Renal cortex interstitium (tissue), 11 donors: ENCODE measurements around the gene ZBTB4. TPM values are rescaled to one million over a fixed set of nuclear protein-coding genes. Genes with fewer than 3 reads are reported as not detected.
"Not testable (repeated sequence)": the region's sequence is repeated elsewhere in the genome, so short reads cannot be mapped to it uniquely, and the experiment has no call there.

Source experiments
- DNase-seq, 11 donors: peaks; one replicate each; pipeline ENCODE4 v3.0.0-alpha.2; 2013; ENCODE audit warnings: low read depth in 9 of 11, low spot score in 4 of 11; ENCODE audit errors: extremely low read depth in 1 of 11
- polyA plus RNA-seq, 3 donors: library from polyadenylated mRNA; unstranded; fragments of 120-200 nt; gene quantifications; one replicate each; pipeline ENCODE4 v1.2.1, GENCODE V29; 2013; ENCODE audit not compliant: insufficient read length in 3 of 3

ZBTB4 gene
- polyA plus RNA-seq, 3 donors = 34.9 to 54.9 (median 40.9) TPM

DNA sequence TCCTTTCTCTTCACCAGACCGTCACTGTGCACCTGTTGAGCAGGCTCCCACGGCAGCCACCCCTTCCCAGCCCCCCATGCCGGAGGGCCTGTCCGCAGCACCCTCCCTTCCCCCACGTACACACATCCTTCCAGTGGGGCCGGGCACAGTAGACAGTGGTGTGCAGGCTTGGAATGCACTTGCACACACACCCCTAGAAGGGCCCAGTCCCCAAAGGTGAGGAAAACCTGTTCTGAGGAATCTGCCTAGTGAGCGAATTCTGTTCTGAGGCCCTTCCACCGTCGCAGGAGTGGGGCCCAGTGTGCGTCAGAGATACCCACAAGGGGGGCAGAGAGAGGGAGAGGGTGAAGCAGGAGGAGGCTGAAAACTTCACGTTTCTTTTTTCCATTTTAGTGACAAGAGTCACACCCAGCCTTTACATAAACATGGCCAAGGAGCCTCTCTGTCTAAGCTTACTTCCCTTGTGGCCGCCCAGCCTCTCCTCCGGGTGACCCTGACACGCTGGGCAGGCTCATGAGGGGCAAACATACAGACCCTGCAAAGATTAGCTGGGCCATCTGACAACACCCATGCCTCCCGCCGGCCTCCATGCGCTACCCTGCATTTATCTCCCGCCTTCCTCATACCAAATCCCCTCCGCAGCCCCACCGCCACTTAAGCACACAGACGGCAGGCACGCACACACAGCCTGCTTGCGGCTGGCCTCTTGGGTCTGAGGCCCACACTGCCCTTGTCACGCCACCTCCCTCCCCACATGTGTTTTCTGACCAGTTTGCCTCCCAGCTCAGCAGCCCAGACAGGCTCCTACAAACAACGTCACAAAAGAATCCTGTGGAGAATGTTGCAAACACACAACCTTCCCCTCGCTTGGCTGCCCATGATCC is 1.8 kb downstream of the ZBTB4 start:
- peak in 3 of 11 donors; percentile 57 to 72 (median 62) for DNase-seq

GRCh38 chr17:7476951-7477350 is 2.5 kb downstream of the ZBTB4 start:
- no peak for DNase-seq

DNA sequence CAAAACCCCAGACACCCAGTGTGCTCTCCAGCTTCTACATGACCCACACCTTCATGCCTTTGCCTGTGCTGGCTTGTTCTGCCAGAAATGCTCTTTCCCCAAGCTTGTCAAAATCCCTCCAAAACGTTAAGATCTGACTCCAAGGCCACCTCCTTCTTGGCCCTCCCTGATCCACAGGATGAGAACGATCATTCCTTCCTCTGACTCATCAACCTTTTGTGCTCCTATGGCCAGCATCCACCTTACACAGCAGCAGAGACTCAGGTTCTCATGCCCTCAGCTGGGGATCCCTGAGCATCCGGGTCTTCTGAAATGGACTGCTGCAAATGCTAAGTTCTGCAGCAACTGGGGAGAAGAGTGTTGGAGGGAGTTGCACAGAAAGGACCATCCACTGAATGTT is 2.9 kb downstream of the ZBTB4 start:
- no peak for DNase-seq

DNA sequence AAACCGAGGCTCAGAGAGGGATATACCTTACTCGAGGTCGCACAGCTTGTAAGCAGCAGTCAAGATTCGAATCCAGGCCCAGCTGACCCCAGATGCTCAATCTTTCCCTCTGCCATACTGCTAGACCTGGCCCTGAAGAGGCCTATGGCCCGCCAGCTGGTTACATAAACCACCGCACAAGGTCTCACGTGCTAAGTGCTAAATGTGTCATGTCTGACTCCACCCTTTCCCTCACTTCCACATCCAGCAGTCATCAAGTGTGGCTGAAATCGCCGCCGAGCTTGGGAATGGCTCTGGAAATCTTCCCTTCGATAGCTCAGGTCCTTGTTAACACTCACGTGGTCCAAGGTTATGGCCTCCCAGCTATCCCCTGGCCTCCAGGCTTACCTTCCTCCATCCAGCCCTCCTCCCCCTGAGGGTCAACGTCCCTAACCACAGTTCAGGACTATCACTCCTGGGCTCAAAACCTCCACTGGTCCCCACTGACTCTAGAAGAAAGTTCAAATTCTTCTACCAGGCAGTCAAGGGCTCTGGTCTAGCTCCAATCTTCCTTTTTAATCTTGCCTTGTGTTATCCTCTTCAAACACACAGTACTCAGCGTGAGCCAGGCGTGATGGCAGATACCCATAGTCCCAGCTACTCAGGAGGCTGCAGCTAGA is 3.5 kb downstream of the ZBTB4 start:
- DNase-seq = no peak

DNA sequence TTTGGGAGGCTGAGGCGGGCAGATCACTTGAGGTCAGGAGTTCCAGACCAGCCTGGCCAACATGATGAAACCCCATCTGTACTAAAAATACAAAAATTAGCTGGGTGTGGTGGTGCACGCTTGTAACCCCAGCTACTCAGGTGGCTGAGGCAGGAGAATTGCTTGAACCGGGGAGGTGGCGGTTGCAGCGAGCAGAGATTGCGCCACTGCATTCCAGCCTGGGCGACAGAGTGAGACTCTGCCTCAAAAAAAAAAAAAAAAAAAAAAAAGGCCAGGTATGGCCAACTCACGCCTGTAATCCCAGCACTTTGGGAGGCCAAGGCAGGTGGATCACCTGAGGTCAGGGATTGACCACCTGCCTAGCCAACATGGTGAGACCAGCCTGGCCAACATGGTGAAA is 4.7 kb downstream of the ZBTB4 start:
- DNase-seq = not testable (repeated sequence)

GRCh38 chr17:7471729-7472128 is 7.7 kb downstream of the ZBTB4 start:
- no peak for DNase-seq

GRCh38 chr17:7470457-7470973 is 8.9 kb downstream of the ZBTB4 start:
- not testable (repeated sequence) for DNase-seq

- not testable (repeated sequence) for DNase-seq
Measured at GRCh38 chr17:7469843-7470242, 9.6 kb downstream of the ZBTB4 start.

DNA sequence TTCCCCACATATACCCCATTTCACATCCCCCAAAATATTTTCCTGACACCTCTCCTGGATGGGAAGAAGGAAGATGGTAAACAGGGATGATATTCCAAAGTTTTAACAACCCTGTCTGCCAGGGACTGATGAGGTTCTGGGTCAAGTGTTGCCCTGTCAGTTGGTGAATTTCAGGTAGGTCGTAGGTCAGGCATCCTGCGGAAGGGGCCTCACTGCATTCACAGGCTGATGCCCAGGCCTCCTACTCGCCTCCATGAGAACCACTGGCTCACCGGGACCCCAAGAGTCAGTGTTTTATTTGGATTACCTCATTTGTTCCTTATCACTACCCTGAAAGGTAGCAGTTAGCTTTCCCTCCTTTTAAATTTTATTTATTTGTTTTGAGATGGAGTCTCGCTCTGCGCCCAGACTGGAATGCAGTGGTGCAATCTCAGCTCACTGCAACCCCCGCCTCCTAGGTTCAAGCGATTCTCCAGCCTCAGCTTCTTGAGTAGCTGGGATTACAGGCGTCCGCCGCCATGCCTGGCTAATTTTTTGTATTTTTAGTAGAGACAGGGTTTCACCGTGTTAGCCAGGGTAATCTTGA is 10.5 kb downstream of the ZBTB4 start:
- DNase-seq = no peak

- no peak for DNase-seq
Measured at GRCh38 chr17:7468290-7468689, 11.1 kb downstream of the ZBTB4 start.

DNA sequence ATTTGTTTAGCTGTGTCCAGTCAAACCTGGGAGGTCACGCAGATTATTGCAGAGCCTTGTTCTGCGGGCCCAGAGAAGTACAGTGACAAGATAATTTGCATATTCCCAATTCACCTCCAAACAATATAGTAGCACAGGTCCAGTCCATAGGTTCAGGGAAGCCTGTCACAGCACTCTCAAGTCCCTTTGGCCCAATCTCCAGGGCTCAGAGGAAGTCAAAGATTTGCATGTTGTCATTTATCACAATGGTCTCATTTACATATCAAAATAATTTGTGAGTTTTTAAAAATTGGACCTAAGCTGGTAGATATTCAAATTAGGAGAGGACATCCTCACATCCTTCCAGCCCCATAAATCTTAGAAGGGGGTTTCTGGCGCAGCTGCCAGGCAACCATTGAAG is 11.9 kb downstream of the ZBTB4 start:
- no peak for DNase-seq

DNA sequence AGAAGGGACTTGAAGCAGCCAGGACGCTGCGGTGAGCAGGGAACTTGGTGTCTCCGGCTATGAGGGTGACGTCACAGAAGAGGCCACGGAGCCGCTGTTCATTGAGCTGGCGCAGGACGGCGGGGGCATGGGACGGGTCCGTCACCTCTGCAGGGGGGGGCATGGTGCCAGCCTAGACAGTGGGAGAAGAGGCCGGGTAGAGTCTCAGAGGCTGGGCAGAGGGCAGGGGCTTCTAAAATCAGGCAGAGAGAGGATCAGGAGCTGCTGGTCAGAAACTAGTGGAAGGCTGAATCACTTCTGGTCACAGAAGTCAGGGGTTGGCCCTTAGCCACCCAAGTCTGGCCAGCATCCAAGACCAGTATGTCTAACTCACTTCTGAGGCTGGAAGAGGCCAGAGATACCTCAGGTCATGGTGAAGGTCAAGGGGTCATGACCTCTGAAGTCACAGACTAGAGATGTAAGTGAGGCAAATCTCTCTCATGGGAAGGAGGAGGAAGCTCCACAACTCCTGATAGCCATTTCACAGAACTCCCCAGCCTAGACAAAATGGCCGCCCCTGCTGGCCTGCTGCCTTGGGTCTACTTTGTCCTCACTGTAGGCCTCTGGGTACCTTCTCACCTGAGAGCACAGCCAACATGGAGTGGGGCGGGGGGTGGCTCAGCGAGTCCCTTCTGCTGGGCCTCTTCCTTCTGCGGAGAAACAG is 12.6 kb downstream of the ZBTB4 start:
- DNase-seq = no peak

GRCh38 chr17:7466318-7466638 is 13.2 kb downstream of the ZBTB4 start:
- no peak for DNase-seq

GRCh38 chr17:7465597-7466275 is 13.7 kb downstream of the ZBTB4 start:
- DNase-seq = peak in 1 of 11 donors; percentile 38

GRCh38 chr17:7464081-7464480 is 15.3 kb downstream of the ZBTB4 start:
- DNase-seq = no peak

DNA sequence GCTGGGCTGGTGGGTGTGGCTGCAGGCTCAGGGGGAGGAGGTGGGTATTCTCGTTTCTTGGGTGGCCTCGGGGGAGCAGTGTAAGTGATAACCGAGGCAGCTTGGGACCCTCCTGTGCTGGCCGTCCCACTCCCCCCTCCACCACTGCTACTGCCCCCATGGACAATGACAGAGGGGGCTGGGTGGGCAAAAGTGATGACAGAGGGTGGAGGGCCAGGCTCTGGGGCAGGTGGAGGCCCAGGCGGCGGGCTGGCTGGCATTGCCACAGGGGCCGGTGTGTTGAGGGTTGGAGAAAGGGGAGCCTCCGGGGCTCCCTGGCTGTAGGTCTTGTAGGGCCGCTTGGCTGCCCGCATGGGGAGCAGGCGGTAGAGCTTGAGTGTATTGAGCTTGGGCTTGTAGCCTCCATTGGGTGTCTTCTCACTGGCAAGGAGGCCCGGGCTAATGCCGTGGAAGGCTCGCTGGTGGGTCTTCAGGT is 16.0 kb downstream of the ZBTB4 start:
- DNase-seq = no peak

GRCh38 chr17:7462474-7463371 is 16.7 kb downstream of the ZBTB4 start:
- no peak for DNase-seq
